Right lobe of liver (tissue), 4 donors: ENCODE measurements around the gene CTSE.

Source experiments
- POLR2A ChIP-seq: fragments of 450-650 bp; IDR thresholded peaks from one replicate; pipeline ENCODE4 v1.6.1; 2017; ENCODE audit warnings: antibody characterized with exemption, mild to moderate bottlenecking
- TF ChIP-seq, protein P1 (sequence below), 4 donors: fragments of 200-600 bp in 3 of 4; fragments of 450-650 bp in 1 of 4; IDR thresholded peaks; one replicate each; pipeline versions ENCODE4 v1.5.1 to v1.8.0; 2016 to 2022; ENCODE audit warnings: antibody characterized with exemption in 4 of 4, mild to moderate bottlenecking in 2 of 4
- donor health status: DM: no; HTN: no; CAD: no.
- donor health status: DM: no; HTN: no; CAD: no.
- donor health status: DM: no; HTN: yes; CAD: no.

DNA sequence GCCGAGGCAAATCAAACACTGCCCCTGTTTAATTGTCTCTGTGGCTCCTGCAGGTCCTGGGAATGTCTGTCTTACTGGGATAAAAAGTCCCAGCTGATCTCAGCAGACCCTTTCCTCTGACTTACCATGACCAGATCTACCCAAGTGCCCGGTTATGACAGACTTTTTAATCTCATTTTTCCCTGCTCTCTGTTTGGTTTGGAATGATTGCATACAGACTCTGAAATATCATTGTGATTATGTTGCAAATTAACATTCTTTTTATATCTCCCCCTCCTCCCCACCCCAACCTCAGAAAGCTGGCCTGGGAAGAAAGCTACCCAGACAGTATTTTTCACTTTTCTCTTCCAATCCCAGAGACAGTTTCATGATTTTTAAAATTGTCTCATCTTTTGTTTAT lies 36.8 kb downstream of the CTSE start:
- TF ChIP-seq, protein P1, sequence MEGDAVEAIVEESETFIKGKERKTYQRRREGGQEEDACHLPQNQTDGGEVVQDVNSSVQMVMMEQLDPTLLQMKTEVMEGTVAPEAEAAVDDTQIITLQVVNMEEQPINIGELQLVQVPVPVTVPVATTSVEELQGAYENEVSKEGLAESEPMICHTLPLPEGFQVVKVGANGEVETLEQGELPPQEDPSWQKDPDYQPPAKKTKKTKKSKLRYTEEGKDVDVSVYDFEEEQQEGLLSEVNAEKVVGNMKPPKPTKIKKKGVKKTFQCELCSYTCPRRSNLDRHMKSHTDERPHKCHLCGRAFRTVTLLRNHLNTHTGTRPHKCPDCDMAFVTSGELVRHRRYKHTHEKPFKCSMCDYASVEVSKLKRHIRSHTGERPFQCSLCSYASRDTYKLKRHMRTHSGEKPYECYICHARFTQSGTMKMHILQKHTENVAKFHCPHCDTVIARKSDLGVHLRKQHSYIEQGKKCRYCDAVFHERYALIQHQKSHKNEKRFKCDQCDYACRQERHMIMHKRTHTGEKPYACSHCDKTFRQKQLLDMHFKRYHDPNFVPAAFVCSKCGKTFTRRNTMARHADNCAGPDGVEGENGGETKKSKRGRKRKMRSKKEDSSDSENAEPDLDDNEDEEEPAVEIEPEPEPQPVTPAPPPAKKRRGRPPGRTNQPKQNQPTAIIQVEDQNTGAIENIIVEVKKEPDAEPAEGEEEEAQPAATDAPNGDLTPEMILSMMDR (IDR thresholded peaks at IDR 0.05), result no peak
- TF ChIP-seq POLR2A, result no peak
